GM18519 (cell line): ENCODE measurements around the gene ZFAND2B.

Experiments used
- ATAC-seq: cut with Tn5 transposase; IDR thresholded peaks from one replicate; pipeline ENCODE4 v1.9.1; 2021; ENCODE audit warnings: mild to moderate bottlenecking, moderate library complexity; ENCODE audit not compliant: unreplicated experiment, low FRiP score

ZFAND2B gene

GRCh38 chr2:219218732-219219701 is 12.4 kb downstream of the ZFAND2B start, which contains the start of gene ABCB6:
Gene ABCB6 (minus strand): TSS chr2:219218958. CDS start chr2:219218673, 285 bp downstream.
- peak; percentile 51 for ATAC-seq

- no peak for ATAC-seq
Measured at GRCh38 chr2:219219784-219220532, 13.4 kb downstream of the ZFAND2B start.

- ATAC-seq, result no peak
Measured at GRCh38 chr2:219220652-219221402, 14.2 kb downstream of the ZFAND2B start.

GRCh38 chr2:219221957-219222518 is 15.5 kb downstream of the ZFAND2B start:
- no peak for ATAC-seq

GRCh38 chr2:219223831-219224610 is 17.4 kb downstream of the ZFAND2B start:
- no peak for ATAC-seq

GRCh38 chr2:219225350-219225749 is 18.8 kb downstream of the ZFAND2B start:
- no peak for ATAC-seq

GRCh38 chr2:219228041-219228910 is 21.7 kb downstream of the ZFAND2B start:
- ATAC-seq, result no peak

GRCh38 chr2:219228911-219229304 is 22.3 kb downstream of the ZFAND2B start:
- no peak for ATAC-seq

GRCh38 chr2:219229305-219230058 is 22.9 kb downstream of the ZFAND2B start, which contains the start of the genes ANKZF1 and ATG9A:
Gene ANKZF1 (plus strand): TSS chr2:219229806. CDS start chr2:219230258, 452 bp downstream.
Gene ATG9A (minus strand): TSS chr2:219229636. CDS start chr2:219228024, 1,612 bp downstream.
- ATAC-seq, result peak; percentile 85

- ATAC-seq, result no peak
Measured at GRCh38 chr2:219230059-219230540, 23.5 kb downstream of the ZFAND2B start.

GRCh38 chr2:219234331-219234730 is 27.7 kb downstream of the ZFAND2B start:
- ATAC-seq, result no peak

- no peak for ATAC-seq
Measured at GRCh38 chr2:219243291-219243761, 36.7 kb downstream of the ZFAND2B start.

- ATAC-seq, result no peak
Measured at GRCh38 chr2:219244789-219245147, 38.2 kb downstream of the ZFAND2B start.

GRCh38 chr2:219245148-219245898 is 38.7 kb downstream of the ZFAND2B start, which contains the start of the genes GLB1L and STK16:
Gene GLB1L (minus strand): TSS chr2:219245444. CDS start chr2:219243573, 1,871 bp downstream.
Gene STK16 (plus strand): TSS chr2:219245479. CDS start chr2:219246000, 521 bp downstream.
- peak; percentile 77 for ATAC-seq

- ATAC-seq, result no peak
Measured at GRCh38 chr2:219245899-219246230, 39.3 kb downstream of the ZFAND2B start.

- no peak for ATAC-seq
Measured at GRCh38 chr2:219246559-219246958, 40.0 kb downstream of the ZFAND2B start.
